ENCODE measurements around the gene CYSLTR2. TPM values are rescaled to one million over a fixed set of nuclear protein-coding genes. Genes with fewer than 3 reads are reported as not detected.
"Not testable (repeated sequence)": the region's sequence is repeated elsewhere in the genome, so short reads cannot be mapped to it uniquely, and the experiment has no call there.

CYSLTR2 gene
- total RNA-seq, 2 donors from 2014 or later = 4.1 to 6.3 TPM

- Histone ChIP-seq H3K27ac (no peak overlapping the region), H3K36me3 (no peaks in the 10 kb centered on the region)
Observed at GRCh38 chr13:48687249-48687648, 33.5 kb downstream of the CYSLTR2 start.

GRCh38 chr13:48693998-48694397 lies 40.3 kb downstream of the CYSLTR2 start:
- Histone ChIP-seq H3K4me3 (no peak overlapping the region), H3K4me1 (no peaks in the 10 kb centered on the region), H3K27me3 (no peaks in the 10 kb centered on the region), H3K9me3 (peaks cover 0 to 6% of the 10 kb centered on the region in 2 donors), H3K27ac (no peak overlapping the region), H3K36me3 (no peaks in the 10 kb centered on the region)
- no peak for TF ChIP-seq CTCF (IDR thresholded peaks at IDR 0.05)
- no peak for DNase-seq (ENCODE audit: low spot score)

More at GRCh38 chr13:48687249-48687648, 33.5 kb downstream of the CYSLTR2 start:
- Histone ChIP-seq H3K27me3 (no peaks in the 10 kb centered on the region), H3K9me3 (peaks cover 0 to 6% of the 10 kb centered on the region in 2 donors), H3K4me1 (no peaks in the 10 kb centered on the region), H3K4me3 (no peak overlapping the region)
- no peak for TF ChIP-seq CTCF (IDR thresholded peaks at IDR 0.05)
- no peak for DNase-seq (ENCODE audit: low spot score)

- H3K4me3 ChIP-seq = no peak overlapping the region
- TF ChIP-seq CTCF (IDR thresholded peaks at IDR 0.05) = no peak
- H3K36me3 ChIP-seq = no peaks in the 10 kb centered on the region
- no peak overlapping the region for H3K27ac ChIP-seq
- no peaks in the 10 kb centered on the region for H3K9me3 ChIP-seq
- H3K4me1 ChIP-seq = no peaks in the 10 kb centered on the region
- no peak for DNase-seq (ENCODE audit: low spot score)
- no peaks in the 10 kb centered on the region for H3K27me3 ChIP-seq
Observed at GRCh38 chr13:48695776-48696175, 42.0 kb downstream of the CYSLTR2 start.

GRCh38 chr13:48696676-48697075 lies 42.9 kb downstream of the CYSLTR2 start:
- H3K36me3 ChIP-seq; DNase-seq (ENCODE audit: low spot score); H3K4me3 ChIP-seq: not testable (repeated sequence)

GRCh38 chr13:48707405-48707804 lies 53.7 kb downstream of the CYSLTR2 start:
- Histone ChIP-seq H3K4me3 (no peak overlapping the region), H3K9me3 (no peaks in the 10 kb centered on the region), H3K4me1 (no peaks in the 10 kb centered on the region), H3K36me3 (no peaks in the 10 kb centered on the region), H3K27ac (no peak overlapping the region), H3K27me3 (no peaks in the 10 kb centered on the region)
- DNase-seq (ENCODE audit: low spot score) = no peak
- no peak for TF ChIP-seq CTCF (IDR thresholded peaks at IDR 0.05)

More at GRCh38 chr13:48696676-48697075, 42.9 kb downstream of the CYSLTR2 start:
- not testable (repeated sequence) for H3K4me1 ChIP-seq, H3K27ac ChIP-seq, H3K9me3 ChIP-seq, H3K27me3 ChIP-seq

GRCh38 chr13:48708764-48709163 lies 55.0 kb downstream of the CYSLTR2 start:
- Histone ChIP-seq H3K4me1 (no peaks in the 10 kb centered on the region), H3K27me3 (no peaks in the 10 kb centered on the region), H3K9me3 (no peaks in the 10 kb centered on the region), H3K36me3 (no peaks in the 10 kb centered on the region), H3K4me3 (no peak overlapping the region), H3K27ac (no peak overlapping the region)
- TF ChIP-seq CTCF (IDR thresholded peaks at IDR 0.05) = no peak
- DNase-seq (ENCODE audit: low spot score) = no peak

Data from right atrium auricular region (tissue), 2 donors.